Mesenchymal stem cell (in vitro differentiated cells and primary cell): ENCODE results near the gene EXOC4.

Experiments
- DNase-seq: peaks from one replicate; pipeline ENCODE4 v3.0.0-alpha.2; 2013
- H2AFZ ChIP-seq: one replicate; pipeline ENCODE4 v1.6.1; 2013; ENCODE audit warnings: low read depth, mild to moderate bottlenecking, control low read depth, inconsistent platforms, low read length, moderate library complexity
- H2AK5ac ChIP-seq: 2 replicates; pipeline ENCODE4 v1.6.1; 2013; ENCODE audit warnings: low read length, moderate library complexity, mild to moderate bottlenecking, inconsistent platforms; ENCODE audit not compliant: severe bottlenecking
- H2BK120ac ChIP-seq: one replicate; pipeline ENCODE4 v1.6.1; 2013; ENCODE audit warnings: low read depth, mild to moderate bottlenecking, inconsistent platforms, low read length, moderate library complexity
- H2BK12ac ChIP-seq, 2 experiments: one replicate each; pipeline ENCODE4 v1.6.1; 2013; ENCODE audit warnings: inconsistent platforms in 2 of 2, low read length in 2 of 2, mild to moderate bottlenecking in 2 of 2, moderate library complexity in 2 of 2, control low read depth in 1 of 2
- H2BK15ac ChIP-seq: one replicate; pipeline ENCODE4 v1.6.1; 2013; ENCODE audit warnings: mild to moderate bottlenecking, low read depth, inconsistent platforms; ENCODE audit not compliant: poor library complexity, severe bottlenecking
- H2BK5ac ChIP-seq: 2 replicates; pipeline ENCODE4 v1.6.1; 2013; ENCODE audit warnings: low read depth, mild to moderate bottlenecking, low read length, control low read depth, inconsistent platforms; ENCODE audit not compliant: poor library complexity, severe bottlenecking
- H3K14ac ChIP-seq, 2 experiments: one replicate each; pipeline ENCODE4 v1.6.1; 2013; ENCODE audit warnings: inconsistent platforms in 2 of 2, low read length in 2 of 2, control low read depth in 1 of 2, mild to moderate bottlenecking in 1 of 2, moderate library complexity in 1 of 2
- H3K18ac ChIP-seq, 2 experiments: one replicate each; pipeline ENCODE4 v1.6.1; 2013; ENCODE audit warnings: inconsistent platforms in 2 of 2, low read length in 2 of 2, control low read depth in 1 of 2, low read depth in 1 of 2, mild to moderate bottlenecking in 1 of 2
- H3K23ac ChIP-seq, 2 experiments: one replicate each; pipeline ENCODE4 v1.6.1; 2013; ENCODE audit warnings: inconsistent platforms in 2 of 2, low read length in 2 of 2, mild to moderate bottlenecking in 2 of 2, moderate library complexity in 2 of 2, control low read depth in 1 of 2
- H3K27ac ChIP-seq: 2 replicates; pipeline ENCODE4 v1.5.1; 2013; ENCODE audit warnings: mild to moderate bottlenecking, moderate library complexity, low read length, control low read depth, inconsistent platforms; ENCODE audit not compliant: poor library complexity, severe bottlenecking
- H3K27me3 ChIP-seq, 2 experiments: 2 replicates each; pipeline versions ENCODE4 v1.6.1 to v1.7.0; 2013; ENCODE audit warnings: low read length in 2 of 2, mild to moderate bottlenecking in 2 of 2, moderate library complexity in 2 of 2, control low read depth in 1 of 2, inconsistent platforms in 1 of 2; ENCODE audit not compliant: control insufficient read depth in 1 of 2, insufficient read depth in 1 of 2
- H3K36me3 ChIP-seq, 2 experiments: 2 replicates each; pipeline versions ENCODE4 v1.6.1 to v1.7.0; 2013; ENCODE audit warnings: low read length in 2 of 2, control low read depth in 1 of 2, inconsistent platforms in 1 of 2, low read depth in 1 of 2, mild to moderate bottlenecking in 1 of 2; ENCODE audit not compliant: insufficient read depth in 2 of 2, control insufficient read depth in 1 of 2
- H3K4ac ChIP-seq, 2 experiments: one replicate each; pipeline ENCODE4 v1.6.1; 2013; ENCODE audit warnings: inconsistent platforms in 2 of 2, low read length in 2 of 2, mild to moderate bottlenecking in 2 of 2, moderate library complexity in 2 of 2, control low read depth in 1 of 2, low read depth in 1 of 2
- H3K4me1 ChIP-seq: 2 replicates; pipeline ENCODE4 v1.6.1; 2013; ENCODE audit warnings: low read depth, low read length, control low read depth; ENCODE audit not compliant: control insufficient read depth, insufficient read depth
- H3K4me2 ChIP-seq: 2 replicates; pipeline ENCODE4 v1.6.1; 2013; ENCODE audit warnings: low read length, mild to moderate bottlenecking, inconsistent platforms; ENCODE audit not compliant: poor library complexity, severe bottlenecking
- H3K4me3 ChIP-seq, 2 experiments: 2 replicates each; pipeline versions ENCODE4 v1.5.1 to v1.7.0; 2013; ENCODE audit warnings: low read length in 2 of 2, mild to moderate bottlenecking in 2 of 2, control low read depth in 1 of 2, low read depth in 1 of 2; ENCODE audit not compliant: insufficient read depth in 1 of 2
- H3K79me1 ChIP-seq: replicated peaks from 2 replicates; pipeline ENCODE4 v1.6.1; 2013; ENCODE audit warnings: mild to moderate bottlenecking, control low read depth, low read length, inconsistent platforms; ENCODE audit not compliant: poor library complexity, severe bottlenecking
- H3K9ac ChIP-seq: 2 replicates; pipeline ENCODE4 v1.7.0; 2013; ENCODE audit warnings: mild to moderate bottlenecking, low read length, moderate library complexity
- H3K9me3 ChIP-seq: 2 replicates; pipeline ENCODE4 v1.7.0; 2013; ENCODE audit warnings: mild to moderate bottlenecking, low read length; ENCODE audit not compliant: control insufficient read depth
- H4K8ac ChIP-seq: one replicate; pipeline ENCODE4 v1.6.1; 2013; ENCODE audit warnings: inconsistent platforms, mild to moderate bottlenecking, low read length, moderate library complexity
- H4K91ac ChIP-seq: one replicate; pipeline ENCODE4 v1.6.1; 2013; ENCODE audit warnings: mild to moderate bottlenecking, low read length, inconsistent platforms
- WGBS: methylation state at CpG from one replicate; pipeline ENCODE4 v1.1.7; 2013; ENCODE audit warnings: mixed read lengths; 5-methylcytosine and 5-hydroxymethylcytosine counted together

Gene EXOC4

DNA sequence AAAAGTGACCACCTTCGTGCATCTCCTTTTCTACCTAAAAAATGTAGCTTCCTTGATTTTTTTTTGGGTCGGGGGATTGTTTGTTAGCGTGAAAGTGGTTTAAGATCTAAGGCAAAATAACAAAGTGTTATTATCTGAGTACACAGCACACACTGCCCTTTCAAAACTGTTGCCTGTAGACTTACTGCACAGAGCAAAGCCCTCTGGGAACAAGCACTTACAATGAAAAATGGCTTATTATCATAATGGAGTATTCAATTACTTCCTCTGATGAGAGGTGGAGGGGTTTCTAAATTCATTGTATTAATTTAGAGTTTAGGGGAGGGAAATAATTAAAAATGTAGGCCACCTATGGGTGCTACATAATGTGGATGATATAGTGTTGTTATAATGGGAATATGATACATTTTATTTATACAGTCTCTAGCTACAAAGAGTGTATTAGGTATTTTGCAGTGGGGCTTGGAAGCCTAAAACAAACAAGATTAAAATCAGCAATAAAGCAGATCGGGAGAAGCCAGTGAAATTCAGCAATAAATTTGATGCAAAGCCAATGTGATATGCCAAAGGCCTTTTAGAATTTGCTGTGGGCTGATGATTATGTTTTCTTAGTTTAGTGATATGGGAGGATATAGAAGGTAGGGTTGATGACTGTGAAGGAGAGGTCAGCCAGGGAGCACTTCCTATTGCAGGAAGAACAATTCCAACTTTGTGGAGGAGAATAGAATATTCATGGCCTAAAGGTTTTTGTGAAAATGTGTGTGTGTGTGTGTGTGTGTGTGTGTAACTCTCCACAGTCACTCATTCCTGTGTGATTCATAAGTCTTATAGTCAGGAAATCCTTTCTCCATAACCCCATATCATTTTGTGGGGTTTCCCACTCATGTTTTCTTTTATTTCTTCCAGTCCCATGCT lies 17.7 kb upstream of the EXOC4 start:
- Histone ChIP-seq H3K18ac (no peak overlapping the region), H3K23ac (no peak overlapping the region), H3K4me2 (no peak overlapping the region), H2BK12ac (no peak overlapping the region), H3K36me3 (no peaks in the 10 kb centered on the region), H2AK5ac (no peak overlapping the region), H3K4me3 (no peak overlapping the region), H3K27me3 (peaks cover 0 to 9% of the 10 kb centered on the region in 2 experiments), H3K9me3 (no peaks in the 10 kb centered on the region), H3K4ac (no peak overlapping the region), H4K91ac (no peak overlapping the region), H2AFZ (no peak overlapping the region), H2BK5ac (no peak overlapping the region), H2BK120ac (no peak overlapping the region), H3K27ac (no peak overlapping the region), H3K79me1 (no peaks in the 10 kb centered on the region), H3K14ac (no peak overlapping the region), H2BK15ac (no peak overlapping the region), H4K8ac (no peak overlapping the region), H3K4me1 (no peaks in the 10 kb centered on the region), H3K9ac (no peak overlapping the region)
- 82% methylated on average over 2 of the region's 4 CpGs for WGBS
- no peak for DNase-seq

DNA sequence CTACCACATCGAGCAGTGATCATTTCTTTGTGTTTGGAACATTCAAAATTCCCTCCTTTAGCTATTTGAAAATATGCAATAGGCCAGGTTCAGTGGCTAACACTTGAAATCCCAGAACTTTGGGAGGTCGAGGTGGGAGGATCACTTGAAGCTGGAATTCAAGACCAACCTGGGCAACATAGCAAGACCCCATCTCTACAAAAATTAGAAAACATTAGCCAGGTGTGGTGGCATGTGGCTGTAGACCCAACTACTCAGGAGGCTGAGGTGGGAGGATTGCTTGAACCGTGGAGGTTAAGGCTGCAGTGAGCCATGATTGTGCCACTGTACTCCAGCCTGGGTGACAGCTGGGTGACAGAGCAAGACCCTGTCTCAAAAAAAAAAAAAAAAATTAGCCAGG lies 15.3 kb upstream of the EXOC4 start:
- no peak overlapping the region for H3K9ac ChIP-seq
- DNase-seq = no peak
- no peak overlapping the region for H3K4ac ChIP-seq
- no peaks in the 10 kb centered on the region for H3K9me3 ChIP-seq
- no peak overlapping the region for H2BK120ac ChIP-seq
- H3K79me1 ChIP-seq = no peaks in the 10 kb centered on the region
- H3K14ac ChIP-seq = no peak overlapping the region
- no peak overlapping the region for H3K4me3 ChIP-seq
- no peak overlapping the region for H3K18ac ChIP-seq
- no peak overlapping the region for H3K4me2 ChIP-seq
- H2BK15ac ChIP-seq = no peak overlapping the region
- H2AK5ac ChIP-seq = no peak overlapping the region
- H4K8ac ChIP-seq = no peak overlapping the region
- no peak overlapping the region for H3K27ac ChIP-seq
- no peaks in the 10 kb centered on the region for H3K4me1 ChIP-seq
- 90% methylated on average over 3 of the region's 3 CpGs for WGBS
- no peaks in the 10 kb centered on the region for H3K36me3 ChIP-seq
- no peak overlapping the region for H2BK12ac ChIP-seq
- H2BK5ac ChIP-seq = no peak overlapping the region
- no peak overlapping the region for H3K23ac ChIP-seq
- H4K91ac ChIP-seq = no peak overlapping the region
- H2AFZ ChIP-seq = no peak overlapping the region
- H3K27me3 ChIP-seq = peaks cover 0 to 9% of the 10 kb centered on the region in 2 experiments

DNA sequence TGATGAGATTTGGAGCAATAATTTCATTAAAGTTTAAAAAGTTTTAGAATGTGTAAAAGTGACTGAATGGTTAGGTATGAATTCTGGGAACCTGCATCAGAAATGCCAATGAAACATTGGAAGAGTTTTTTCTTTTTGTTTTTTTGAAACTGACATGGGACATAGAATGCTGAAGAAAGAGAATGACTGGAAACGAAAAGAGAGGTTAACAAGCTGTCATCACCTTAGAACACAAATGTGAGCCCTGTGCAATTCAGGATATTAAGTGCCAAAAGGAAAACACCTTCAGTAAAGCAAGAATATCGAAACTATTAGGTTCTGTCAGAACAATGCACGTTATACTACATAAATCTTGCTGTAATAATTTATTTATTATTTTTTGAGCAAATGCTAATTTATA lies 12.6 kb upstream of the EXOC4 start:
- H4K91ac ChIP-seq = no peak overlapping the region
- H3K9me3 ChIP-seq = no peaks in the 10 kb centered on the region

DNA sequence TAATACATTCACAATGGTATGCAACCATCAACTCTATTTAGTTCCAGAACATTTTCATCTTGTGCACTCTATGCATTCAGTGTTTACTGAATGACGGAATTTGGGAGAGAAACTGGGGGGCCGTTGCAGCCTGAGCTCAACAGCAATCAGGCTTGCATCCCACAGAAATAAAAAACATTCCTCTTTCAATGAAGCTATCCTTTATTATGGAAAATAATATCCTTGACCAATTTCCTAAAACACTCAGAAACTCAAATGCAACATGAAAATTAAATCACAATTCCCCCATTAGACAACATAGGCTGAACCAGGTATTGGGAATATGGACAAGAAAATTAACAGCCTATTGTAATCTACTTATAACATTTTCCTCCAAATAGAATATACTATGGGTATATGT lies 6.3 kb upstream of the EXOC4 start:
- Histone ChIP-seq H3K79me1 (no peaks in the 10 kb centered on the region), H3K9me3 (peaks cover 10% of the 10 kb centered on the region), H3K9ac (no peak overlapping the region), H3K23ac (no peak overlapping the region), H2BK5ac (no peak overlapping the region), H2AK5ac (no peak overlapping the region), H3K4me2 (no peak overlapping the region), H4K91ac (no peak overlapping the region), H3K36me3 (no peaks in the 10 kb centered on the region), H2AFZ (no peak overlapping the region), H3K27me3 (peaks cover 0 to 3% of the 10 kb centered on the region in 2 experiments), H2BK15ac (no peak overlapping the region), H3K4me3 (no peak overlapping the region), H3K18ac (no peak overlapping the region), H2BK12ac (no peak overlapping the region), H2BK120ac (no peak overlapping the region), H3K14ac (no peak overlapping the region), H3K4ac (no peak overlapping the region), H4K8ac (no peak overlapping the region), H3K4me1 (no peaks in the 10 kb centered on the region), H3K27ac (no peak overlapping the region)
- WGBS = 85% methylated on average over 2 of the region's 2 CpGs
- DNase-seq = no peak

More for the DNA sequence above, 12.6 kb upstream of the EXOC4 start:
- Histone ChIP-seq H3K4ac (no peak overlapping the region), H3K27me3 (peaks cover 0 to 12% of the 10 kb centered on the region in 2 experiments), H3K18ac (no peak overlapping the region), H3K79me1 (no peaks in the 10 kb centered on the region), H3K4me3 (no peak overlapping the region), H3K27ac (no peak overlapping the region), H3K14ac (no peak overlapping the region), H3K9ac (no peak overlapping the region), H2AK5ac (no peak overlapping the region), H2BK5ac (no peak overlapping the region), H3K23ac (no peak overlapping the region), H2BK120ac (no peak overlapping the region), H3K4me2 (no peak overlapping the region), H3K4me1 (no peaks in the 10 kb centered on the region), H3K36me3 (no peaks in the 10 kb centered on the region), H2BK15ac (no peak overlapping the region), H4K8ac (no peak overlapping the region), H2AFZ (no peak overlapping the region), H2BK12ac (no peak overlapping the region)
- no peak for DNase-seq
- WGBS = 20% methylated on average over 1 of the region's 3 CpGs
